ENCODE measurements around the gene MMRN2.
"Not testable (repeated sequence)": the region's sequence is repeated elsewhere in the genome, so short reads cannot be mapped to it uniquely, and the experiment has no call there.

MMRN2 gene

GRCh38 chr10:86952106-86952505 lies 5.3 kb downstream of the MMRN2 start:
- H3K27ac ChIP-seq = no peak overlapping the region
- TF ChIP-seq ZFX (IDR thresholded peaks at IDR 0.05; ENCODE audit: borderline replicate concordance) (no peak), CTCF (IDR thresholded peaks at IDR 0.05) (no peak)

GRCh38 chr10:86951184-86951761 lies 6.1 kb downstream of the MMRN2 start:
- H3K27ac ChIP-seq = no peak overlapping the region
- TF ChIP-seq CTCF (IDR thresholded peaks at IDR 0.05) (no peak), ZFX (IDR thresholded peaks at IDR 0.05; ENCODE audit: borderline replicate concordance) (no peak)

- no peak overlapping the region for H3K27ac ChIP-seq
- no peak for TF ChIP-seq CTCF (IDR thresholded peaks at IDR 0.05)
- no peak for TF ChIP-seq ZFX (IDR thresholded peaks at IDR 0.05; ENCODE audit: borderline replicate concordance)
Observed at GRCh38 chr10:86950349-86950748, 7.1 kb downstream of the MMRN2 start.

GRCh38 chr10:86947806-86948205 lies 9.6 kb downstream of the MMRN2 start:
- H3K27ac ChIP-seq = not testable (repeated sequence)

GRCh38 chr10:86946213-86947155 lies 10.9 kb downstream of the MMRN2 start:
- no peak overlapping the region for H3K27ac ChIP-seq
- TF ChIP-seq CTCF (IDR thresholded peaks at IDR 0.05) (no peak), ZFX (IDR thresholded peaks at IDR 0.05; ENCODE audit: borderline replicate concordance) (no peak)

- no peak overlapping the region for H3K27ac ChIP-seq
- TF ChIP-seq CTCF (IDR thresholded peaks at IDR 0.05) (no peak), ZFX (IDR thresholded peaks at IDR 0.05; ENCODE audit: borderline replicate concordance) (no peak)
Observed at GRCh38 chr10:86945361-86946212, 11.8 kb downstream of the MMRN2 start.

GRCh38 chr10:86944907-86945306 lies 12.5 kb downstream of the MMRN2 start:
- TF ChIP-seq ZFX (IDR thresholded peaks at IDR 0.05; ENCODE audit: borderline replicate concordance) (no peak), CTCF (IDR thresholded peaks at IDR 0.05) (no peak)

More at GRCh38 chr10:86944907-86945306, 12.5 kb downstream of the MMRN2 start:
- H3K27ac ChIP-seq = no peak overlapping the region
